CD4-positive, CD25-positive, alpha-beta regulatory T cell (primary cell): ENCODE results near the gene CREBBP. TPM values are rescaled to one million over a fixed set of nuclear protein-coding genes. Genes with fewer than 3 reads are reported as not detected.

Experiments
- ATAC-seq, 2 donors: fragments of 150-1000 bp; cut with Tn5 transposase; one replicate each; pipeline ENCODE4 v1.10.0; 2021; ENCODE audit warnings: low read depth in 2 of 2, moderate number of reproducible peaks in 2 of 2, moderate library complexity in 1 of 2
- DNase-seq, 3 donors: peaks; one replicate each; pipeline versions ENCODE4 v3.0.0 to v3.0.0-alpha.2; 2012 to 2022; ENCODE audit warnings: mixed read lengths in 1 of 3
- H3K27ac ChIP-seq: one replicate; pipeline ENCODE4 v1.7.0; 2013; ENCODE audit warnings: mild to moderate bottlenecking, low read length; ENCODE audit not compliant: insufficient read depth, poor library complexity, severe bottlenecking
- H3K27me3 ChIP-seq: one replicate; pipeline ENCODE4 v1.7.0; 2013; ENCODE audit warnings: low read length; ENCODE audit not compliant: control insufficient read depth, insufficient read depth
- H3K36me3 ChIP-seq: one replicate; pipeline ENCODE4 v1.7.0; 2013; ENCODE audit warnings: mild to moderate bottlenecking, low read length, moderate library complexity; ENCODE audit not compliant: control insufficient read depth, insufficient read depth
- H3K4me1 ChIP-seq: 2 replicates; pipeline ENCODE4 v1.7.0; 2013; ENCODE audit warnings: mild to moderate bottlenecking, low read length; ENCODE audit not compliant: insufficient read depth, control insufficient read depth, poor library complexity, severe bottlenecking
- H3K4me3 ChIP-seq: one replicate; pipeline ENCODE4 v1.7.0; 2013; ENCODE audit warnings: low read depth, mild to moderate bottlenecking, low read length, moderate library complexity
- H3K9me3 ChIP-seq, 2 experiments: 1 replicate in 1 of 2; 2 replicates in 1 of 2; pipeline ENCODE4 v1.7.0; 2013; ENCODE audit warnings: low read length in 2 of 2, mild to moderate bottlenecking in 1 of 2, moderate library complexity in 1 of 2; ENCODE audit not compliant: control insufficient read depth in 2 of 2
- H3K27ac Mint-ChIP-seq, 3 donors: one replicate each; pipeline ENCODE4 v1.8.0; 2020 to 2022; ENCODE audit warnings: mild to moderate bottlenecking in 3 of 3, mixed read lengths in 3 of 3, moderate library complexity in 2 of 3
- H3K27me3 Mint-ChIP-seq: one replicate; pipeline ENCODE4 v1.8.0; 2022; ENCODE audit warnings: mild to moderate bottlenecking, mixed read lengths
- H3K36me3 Mint-ChIP-seq: one replicate; pipeline ENCODE4 v1.8.0; 2020; ENCODE audit warnings: mixed read lengths
- H3K4me1 Mint-ChIP-seq, 4 donors: one replicate each; pipeline ENCODE4 v1.8.0; 2020 to 2022; ENCODE audit warnings: mixed read lengths in 4 of 4, mild to moderate bottlenecking in 1 of 4
- H3K4me3 Mint-ChIP-seq, 4 donors: one replicate each; pipeline ENCODE4 v1.8.0; 2020 to 2022; ENCODE audit warnings: mild to moderate bottlenecking in 4 of 4, mixed read lengths in 4 of 4, moderate library complexity in 3 of 4
- H3K9me3 Mint-ChIP-seq, 7 donors: one replicate each; pipeline ENCODE4 v1.8.0; 2020 to 2022; ENCODE audit warnings: mixed read lengths in 7 of 7, mild to moderate bottlenecking in 3 of 7, moderate library complexity in 2 of 7
- polyA plus RNA-seq, 4 donors: library from polyadenylated mRNA; unstranded; fragments of 300-500 nt; fragmentation: Illumina TruSeq; gene quantifications; one replicate each; pipeline ENCODE4 v1.2.3, GENCODE V29; 2021
- total RNA-seq: library from RNA; stranded (reverse); gene quantifications from one replicate; pipeline ENCODE4 v1.2.3, GENCODE V29; 2022

The CREBBP gene
- total and polyA plus RNA-seq, 5 donors from 2014 or later = 3.3 to 192 (median 4.1) TPM

DNA sequence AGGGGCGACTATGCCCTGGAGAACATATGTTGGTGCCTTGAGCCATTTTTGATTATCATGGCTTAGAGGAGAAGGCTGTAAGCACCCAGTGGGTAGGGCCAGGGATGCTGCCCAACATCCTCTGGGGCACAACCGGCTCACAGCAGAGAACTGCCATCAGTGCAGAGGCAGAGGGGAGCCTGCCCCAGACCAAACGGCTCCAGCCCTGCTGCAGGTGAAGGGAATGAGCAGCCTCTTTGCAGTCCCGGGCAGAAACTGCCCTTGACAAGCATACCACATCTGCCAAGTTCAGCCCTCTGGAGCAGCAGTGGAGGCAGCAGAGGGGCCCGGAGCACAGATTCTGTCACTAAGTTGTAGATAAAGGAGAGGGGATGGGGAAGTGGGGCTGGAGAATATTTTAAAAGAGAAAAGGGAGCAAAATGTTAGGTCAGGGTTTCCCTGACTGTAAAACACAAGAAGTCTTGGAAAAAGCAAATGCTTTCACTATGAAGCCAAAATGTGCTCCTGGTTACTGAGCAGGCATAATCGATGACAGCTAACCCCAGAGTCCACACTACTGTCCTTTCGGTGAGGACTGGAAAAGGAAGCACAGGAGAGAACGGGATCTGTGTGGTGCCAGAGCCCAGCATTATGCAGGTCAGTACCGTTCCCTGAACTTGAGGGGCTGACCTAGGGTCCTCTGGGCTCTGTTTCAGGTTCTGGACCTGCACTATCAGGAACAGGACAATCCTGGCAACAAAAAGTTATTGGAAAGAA, 72.0 kb downstream of the CREBBP start:
- Mint-ChIP-seq H3K9me3 (no peaks in the 10 kb centered on the region), H3K27me3 (no peaks in the 10 kb centered on the region), H3K4me1 (peaks cover 27 to 94% (median 75%) of the 10 kb centered on the region in 4 donors), H3K4me3 (peak overlapping the region in 1 of 4 donors; percentile 56), H3K36me3 (peaks cover 33% of the 10 kb centered on the region), H3K27ac (peak overlapping the region; percentile 78 to 93 (median 78))
- H3K9me3 ChIP-seq = no peaks in the 10 kb centered on the region
- H3K27ac ChIP-seq = no peak overlapping the region
- DNase-seq (no peak), ATAC-seq (no peak)
- H3K4me1 ChIP-seq = peaks cover 38% of the 10 kb centered on the region
- H3K27me3 ChIP-seq = no peaks in the 10 kb centered on the region
- no peak overlapping the region for H3K4me3 ChIP-seq
- peaks cover 39% of the 10 kb centered on the region for H3K36me3 ChIP-seq

DNA sequence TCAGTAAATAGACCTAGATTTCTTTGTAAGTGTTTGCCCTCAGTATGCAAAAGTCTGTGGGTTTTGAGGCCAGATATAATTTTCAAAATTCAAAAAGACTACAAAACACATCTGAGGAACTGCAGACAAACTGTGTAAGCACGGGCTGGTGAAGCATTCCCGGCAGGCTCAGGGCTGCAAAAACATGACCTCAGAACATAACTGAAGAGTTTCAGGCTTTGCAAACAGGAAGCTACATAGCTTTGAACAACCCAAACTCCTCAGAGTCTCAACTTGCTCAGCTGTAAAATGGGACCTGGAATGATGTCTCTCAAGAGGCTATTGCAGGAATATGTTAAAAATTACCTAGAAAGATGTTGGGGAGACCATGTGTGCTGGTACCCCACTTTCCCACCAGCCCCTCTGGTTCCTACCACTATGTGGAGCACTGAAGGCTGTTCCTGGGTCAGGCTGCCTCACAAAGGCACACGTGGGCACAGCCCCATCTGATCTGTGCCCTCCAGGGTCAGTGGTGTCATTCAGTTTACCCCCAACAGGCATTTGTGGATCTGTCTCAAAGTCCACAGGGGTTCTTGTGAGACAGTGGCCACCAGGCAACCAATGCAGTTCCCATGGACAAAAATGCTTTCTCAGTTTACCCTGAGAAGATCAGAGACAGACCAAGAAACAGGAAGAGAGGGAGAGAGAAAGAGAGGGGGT, 72.9 kb downstream of the CREBBP start:
- Mint-ChIP-seq H3K4me1 (peaks cover 23 to 92% (median 69%) of the 10 kb centered on the region in 4 donors), H3K9me3 (no peaks in the 10 kb centered on the region), H3K36me3 (peaks cover 36% of the 10 kb centered on the region), H3K4me3 (peak overlapping the region; percentile 29 to 63 (median 53)), H3K27ac (peak overlapping the region; percentile 28 to 93 (median 68)), H3K27me3 (no peaks in the 10 kb centered on the region)
- H3K36me3 ChIP-seq = peaks cover 38% of the 10 kb centered on the region
- H3K9me3 ChIP-seq = no peaks in the 10 kb centered on the region
- DNase-seq (peak in 1 of 3 donors; percentile 41), ATAC-seq (peak in 1 of 2 donors; percentile 44)
- H3K4me3 ChIP-seq = no peak overlapping the region
- peaks cover 35% of the 10 kb centered on the region for H3K4me1 ChIP-seq
- no peaks in the 10 kb centered on the region for H3K27me3 ChIP-seq
- peak overlapping the region; percentile 47 for H3K27ac ChIP-seq

DNA sequence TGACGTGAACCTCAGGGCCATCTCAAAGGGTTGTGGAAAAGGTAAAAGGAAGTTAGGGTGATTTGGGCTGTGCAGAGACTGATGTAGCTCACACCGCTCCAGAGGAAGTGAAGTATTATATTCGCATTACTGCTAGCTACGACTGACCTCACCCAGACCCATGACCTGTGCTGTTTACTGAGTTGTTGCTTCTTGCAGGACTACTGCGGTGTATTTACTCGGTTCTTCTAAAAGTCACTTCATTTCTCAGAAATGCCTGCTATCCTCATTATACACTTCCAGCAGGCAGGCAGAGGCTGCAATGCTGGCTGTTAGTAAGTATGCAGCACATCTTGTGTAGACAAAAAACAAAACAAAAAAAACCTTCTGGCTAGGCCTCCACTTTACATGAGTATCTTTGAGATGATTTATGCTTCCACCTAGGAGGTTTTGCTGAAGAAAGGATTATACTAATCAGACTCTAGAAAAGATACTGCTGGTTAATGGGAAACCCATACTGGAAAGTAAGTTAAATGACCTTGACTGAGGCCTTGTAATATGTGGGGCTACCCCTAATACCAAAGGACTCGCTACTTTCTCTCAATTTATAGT, 76.0 kb downstream of the CREBBP start:
- H3K36me3 ChIP-seq = peaks cover 24% of the 10 kb centered on the region

DNA sequence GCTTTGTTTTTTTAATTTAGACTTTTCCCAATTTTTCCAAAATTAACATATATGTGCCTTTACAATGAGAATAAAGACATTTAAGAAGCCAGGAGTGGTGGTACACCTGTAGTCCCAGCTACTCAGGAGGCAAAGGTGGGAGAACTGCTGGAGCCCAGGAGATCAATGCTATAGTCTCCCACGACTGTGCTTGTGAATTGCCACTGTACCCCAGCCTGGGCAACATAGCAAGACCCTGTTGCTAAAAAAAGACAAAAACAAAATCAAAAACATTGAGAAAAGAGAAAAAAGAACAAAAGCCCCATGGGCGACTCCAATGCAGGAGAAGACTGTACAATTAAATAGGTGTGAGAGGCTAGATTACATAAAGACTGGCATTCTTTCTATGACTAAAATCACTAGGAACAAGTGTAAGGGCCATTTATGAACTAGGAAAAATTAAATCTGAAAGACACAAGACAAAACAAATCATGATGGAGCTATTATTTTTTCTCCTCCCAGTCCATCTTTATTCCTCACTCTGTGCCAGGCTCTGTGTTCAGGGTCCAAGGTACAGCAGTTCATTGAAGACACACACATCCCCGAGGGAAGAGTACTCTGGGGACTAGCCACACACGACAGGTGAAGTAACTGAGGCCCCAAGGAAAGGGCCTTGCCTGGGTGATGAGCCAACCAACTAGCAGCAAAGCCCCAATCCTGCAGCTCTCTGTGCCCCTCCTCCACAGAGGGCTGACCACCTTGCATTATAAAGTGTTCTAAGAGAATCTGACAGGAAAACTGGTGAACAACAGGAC, 79.8 kb downstream of the CREBBP start:
- no peaks in the 10 kb centered on the region for H3K9me3 ChIP-seq
- H3K4me3 ChIP-seq = no peak overlapping the region
- Mint-ChIP-seq H3K36me3 (peaks cover 5% of the 10 kb centered on the region), H3K27ac (peak overlapping the region in 1 of 3 donors; percentile 33), H3K27me3 (peaks cover 4% of the 10 kb centered on the region), H3K4me1 (peaks cover 42 to 87% (median 61%) of the 10 kb centered on the region in 4 donors), H3K4me3 (peak overlapping the region in 1 of 4 donors; percentile 28), H3K9me3 (no peaks in the 10 kb centered on the region)
- DNase-seq = no peak
- ATAC-seq = no peak
- no peak overlapping the region for H3K27ac ChIP-seq
- peaks cover 3% of the 10 kb centered on the region for H3K36me3 ChIP-seq
- peaks cover 28% of the 10 kb centered on the region for H3K4me1 ChIP-seq
- H3K27me3 ChIP-seq = no peaks in the 10 kb centered on the region

More for the DNA sequence above, 76.0 kb downstream of the CREBBP start:
- Mint-ChIP-seq H3K4me3 (peak overlapping the region in 1 of 4 donors; percentile 13), H3K27ac (peak overlapping the region in 1 of 3 donors; percentile 27), H3K4me1 (peaks cover 38 to 90% (median 66%) of the 10 kb centered on the region in 4 donors), H3K27me3 (peaks cover 4% of the 10 kb centered on the region), H3K36me3 (peaks cover 23% of the 10 kb centered on the region), H3K9me3 (no peaks in the 10 kb centered on the region)
- peaks cover 31% of the 10 kb centered on the region for H3K4me1 ChIP-seq
- no peak overlapping the region for H3K4me3 ChIP-seq
- no peaks in the 10 kb centered on the region for H3K27me3 ChIP-seq
- H3K27ac ChIP-seq = no peak overlapping the region
- H3K9me3 ChIP-seq = no peaks in the 10 kb centered on the region
- no peak for ATAC-seq
- no peak for DNase-seq

DNA sequence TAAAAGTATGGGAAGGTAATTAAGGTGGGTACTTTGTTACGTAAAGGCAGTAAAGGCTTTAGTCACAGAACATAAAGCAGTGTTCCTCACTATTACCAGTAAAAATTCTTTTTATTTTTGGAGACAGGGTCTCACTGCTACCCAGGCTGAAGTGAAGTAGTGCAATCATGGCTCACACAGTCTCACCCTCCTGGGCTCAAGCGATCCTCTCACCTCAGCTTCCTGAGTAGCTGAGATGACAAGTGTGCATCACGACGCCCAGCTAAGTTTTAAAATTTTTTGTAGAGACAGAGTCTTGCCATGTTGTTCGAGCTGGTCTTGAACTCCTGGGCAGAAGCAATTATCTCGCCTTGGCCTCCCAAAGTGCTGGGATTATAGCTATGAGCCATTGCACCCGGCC, 80.5 kb downstream of the CREBBP start:
- no peak overlapping the region for H3K27ac Mint-ChIP-seq
- Histone ChIP-seq H3K27me3 (no peaks in the 10 kb centered on the region), H3K27ac (no peak overlapping the region), H3K4me1 (peaks cover 28% of the 10 kb centered on the region), H3K4me3 (no peak overlapping the region), H3K9me3 (no peaks in the 10 kb centered on the region), H3K36me3 (peaks cover 3% of the 10 kb centered on the region)
- H3K36me3 Mint-ChIP-seq = peaks cover 5% of the 10 kb centered on the region
- no peak for ATAC-seq
- H3K27me3 Mint-ChIP-seq = peaks cover 4% of the 10 kb centered on the region
- peaks cover 39 to 84% (median 58%) of the 10 kb centered on the region in 4 donors for H3K4me1 Mint-ChIP-seq
- H3K9me3 Mint-ChIP-seq = no peaks in the 10 kb centered on the region
- no peak for DNase-seq
- no peak overlapping the region for H3K4me3 Mint-ChIP-seq

DNA sequence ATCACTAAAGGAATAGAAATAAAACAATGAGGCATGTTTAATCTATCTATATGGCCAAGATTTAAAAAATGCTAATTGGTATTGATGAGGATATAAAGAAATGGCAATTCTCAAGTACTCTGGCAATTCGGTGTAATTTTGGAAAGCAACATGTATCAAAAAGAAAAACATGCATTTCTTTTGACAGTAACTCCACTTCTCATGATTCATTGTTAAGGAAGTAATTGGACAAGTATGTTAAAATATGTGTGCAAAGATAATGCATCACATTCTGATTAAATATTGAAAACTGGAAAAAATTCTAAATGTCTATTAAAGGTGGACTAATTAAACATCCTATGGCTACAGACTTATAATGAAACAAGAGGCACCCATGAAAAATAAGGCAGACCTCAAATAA, 81.2 kb downstream of the CREBBP start:
- Mint-ChIP-seq H3K27me3 (peaks cover 4% of the 10 kb centered on the region), H3K9me3 (no peaks in the 10 kb centered on the region), H3K36me3 (peaks cover 5% of the 10 kb centered on the region), H3K27ac (peak overlapping the region; percentile 27 to 57 (median 49)), H3K4me3 (peak overlapping the region in 2 of 4 donors; percentile 14 to 15), H3K4me1 (peaks cover 44 to 82% (median 59%) of the 10 kb centered on the region in 4 donors)
- Histone ChIP-seq H3K27me3 (no peaks in the 10 kb centered on the region), H3K36me3 (peaks cover 2% of the 10 kb centered on the region), H3K27ac (no peak overlapping the region), H3K4me3 (no peak overlapping the region), H3K4me1 (peaks cover 28% of the 10 kb centered on the region), H3K9me3 (no peaks in the 10 kb centered on the region)
- no peak for DNase-seq
- ATAC-seq = no peak

DNA sequence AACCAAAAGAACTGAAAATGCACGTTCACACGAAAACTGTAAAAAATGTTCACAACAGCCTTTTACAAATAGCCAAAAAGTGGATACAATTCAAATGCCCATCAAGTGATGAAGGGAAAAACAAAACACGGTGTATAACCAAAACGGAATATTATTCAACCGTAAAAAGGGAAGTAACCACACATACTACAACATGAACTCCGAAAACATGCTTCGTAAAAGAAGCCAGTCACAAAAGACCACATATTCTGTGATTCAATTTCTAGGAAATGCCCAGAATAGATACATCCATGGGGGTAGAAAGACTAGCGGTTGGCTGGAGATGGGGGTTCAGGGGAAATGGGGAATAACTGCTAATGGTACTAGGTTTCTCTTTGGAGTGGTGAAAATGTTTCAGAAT, 81.7 kb downstream of the CREBBP start:
- Histone ChIP-seq H3K4me3 (no peak overlapping the region), H3K27ac (no peak overlapping the region), H3K27me3 (no peaks in the 10 kb centered on the region), H3K4me1 (peaks cover 28% of the 10 kb centered on the region), H3K36me3 (no peaks in the 10 kb centered on the region), H3K9me3 (no peaks in the 10 kb centered on the region)
- Mint-ChIP-seq H3K4me3 (peak overlapping the region; percentile 8 to 58 (median 30)), H3K27me3 (peaks cover 4% of the 10 kb centered on the region), H3K4me1 (peaks cover 44 to 82% (median 54%) of the 10 kb centered on the region in 4 donors), H3K36me3 (peaks cover 5% of the 10 kb centered on the region), H3K27ac (peak overlapping the region in 2 of 3 donors; percentile 27 to 57), H3K9me3 (no peaks in the 10 kb centered on the region)
- ATAC-seq (no peak), DNase-seq (no peak)
